Calu3 (cell line): ENCODE results near the gene PDE4DIP. TPM values are rescaled to one million over a fixed set of nuclear protein-coding genes. Genes with fewer than 3 reads are reported as not detected.
A peak's percentile ranks its signal among the peaks of the same experiment; 100 is the strongest.
"Not testable (repeated sequence)": the region's sequence is repeated elsewhere in the genome, so short reads cannot be mapped to it uniquely, and the experiment has no call there.

ENCODE experiments used
- Bru-seq: library from RNA; stranded (reverse); fragments of 400-500 nt; gene quantifications from one replicate; lab custom pipeline; 2021; lab: Mats Ljungman, UMichigan
- BruChase-seq, 2 experiments: library from RNA; stranded (reverse); fragments of 400-500 nt; gene quantifications; one replicate each; lab custom pipeline; 2021; lab: Mats Ljungman, UMichigan
- BruUV-seq: library from RNA; stranded (reverse); fragments of 400-500 nt; replicated peaks from 2 replicates; lab custom pipeline; 2021; lab: Mats Ljungman, UMichigan
- CTCF ChIA-PET: fragments of 300-600 bp; sonication (Branson Sonifier 250); formaldehyde crosslinking; loops from one replicate; lab custom pipeline; 2022; ENCODE audit warnings: antibody characterized with exemption; lab: Charles Lee
- DNase-seq: peaks from one replicate; pipeline ENCODE4 v3.0.0; 2022
- H3K27ac Mint-ChIP-seq: one replicate; pipeline ENCODE4 v1.8.0; 2022; ENCODE audit warnings: mixed read lengths; ENCODE audit not compliant: unreplicated experiment
- H3K27me3 Mint-ChIP-seq: one replicate; pipeline ENCODE4 v1.8.0; 2022; ENCODE audit warnings: mixed read lengths; ENCODE audit not compliant: unreplicated experiment
- H3K36me3 Mint-ChIP-seq: one replicate; pipeline ENCODE4 v1.8.0; 2022; ENCODE audit warnings: mild to moderate bottlenecking, moderate library complexity, mixed read lengths; ENCODE audit not compliant: insufficient read depth, unreplicated experiment
- H3K4me1 Mint-ChIP-seq: one replicate; pipeline ENCODE4 v1.8.0; 2022; ENCODE audit warnings: mild to moderate bottlenecking, low read depth, mixed read lengths; ENCODE audit not compliant: unreplicated experiment
- H3K4me3 Mint-ChIP-seq: one replicate; pipeline ENCODE4 v1.8.0; 2022; ENCODE audit warnings: mild to moderate bottlenecking, low read depth, moderate library complexity, mixed read lengths; ENCODE audit not compliant: unreplicated experiment
- H3K9me3 Mint-ChIP-seq: one replicate; pipeline ENCODE4 v1.8.0; 2022; ENCODE audit warnings: low read depth, mixed read lengths; ENCODE audit not compliant: unreplicated experiment
- intact Hi-C: fragments of 100-400 bp; cut with micrococcal nuclease; formaldehyde crosslinking; loops from one replicate; pipeline ENCODE4 v1.10.0; 2022; ENCODE audit not compliant: unreplicated experiment
- long read RNA-seq: library from polyadenylated mRNA; stranded (forward); transcript quantifications from one replicate; pipeline ENCODE4 v2.0.0, GENCODE V29; 2022
- total RNA-seq: library from RNA; stranded (reverse); gene quantifications from 2 replicates; pipeline ENCODE4 v1.2.3, GENCODE V29; 2022

The PDE4DIP gene
- total RNA-seq (16.4 and 19.9 TPM in 2 replicates), Bru-seq, nascent RNA (percentile 32 among the genes with signal in this experiment), BruChase-seq, experiment 1, labeled RNA remaining after a 6-hour chase (percentile 35 among the genes with signal in this experiment), BruChase-seq, experiment 2, labeled RNA remaining after a 2-hour chase (percentile 33 among the genes with signal in this experiment)
- long read RNA-seq, full-length matches to known transcripts = 8 of 12 reads
- long read RNA-seq, partial matches to known transcripts = 1 of 12 reads
- long read RNA-seq, other reads (novel, unspliced or antisense) = 3 of 12 reads

DNA sequence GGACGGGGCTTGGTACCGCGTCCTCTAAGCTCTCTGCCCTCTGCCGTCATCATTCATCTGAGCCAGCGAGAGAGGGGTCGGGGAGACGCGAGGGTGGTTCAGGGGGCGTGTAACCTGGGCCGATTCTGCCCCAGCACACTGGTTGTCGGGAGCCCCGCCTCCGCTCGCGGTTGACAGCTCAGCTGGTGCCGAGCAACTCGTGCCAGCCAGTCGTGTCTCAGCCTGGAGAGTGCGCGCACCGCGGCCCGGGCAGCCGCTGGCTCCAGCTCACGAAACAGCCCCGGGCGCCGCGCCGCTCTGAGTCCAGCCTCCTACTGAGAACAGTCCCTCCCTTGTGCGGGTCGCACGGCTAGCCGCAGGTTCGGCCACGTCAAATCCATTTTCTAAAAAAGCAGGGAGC is at the start of gene PDE4DIP:
PDE4DIP (plus strand) TSS at position 209 of the 400 bp plus-strand sequence. CDS start 347 bp downstream, outside the sequence.
- H3K36me3 Mint-ChIP-seq, H3K27me3 Mint-ChIP-seq, intact Hi-C loops, BruUV-seq, DNase-seq, H3K4me3 Mint-ChIP-seq, H3K27ac Mint-ChIP-seq, CTCF ChIA-PET, H3K4me1 Mint-ChIP-seq, H3K9me3 Mint-ChIP-seq: not testable (repeated sequence)

GRCh38 chr1:148808268-148808928 is 35.8 kb upstream of the PDE4DIP start:
- CTCF ChIA-PET, H3K4me1 Mint-ChIP-seq, H3K4me3 Mint-ChIP-seq: not testable (repeated sequence)

DNA sequence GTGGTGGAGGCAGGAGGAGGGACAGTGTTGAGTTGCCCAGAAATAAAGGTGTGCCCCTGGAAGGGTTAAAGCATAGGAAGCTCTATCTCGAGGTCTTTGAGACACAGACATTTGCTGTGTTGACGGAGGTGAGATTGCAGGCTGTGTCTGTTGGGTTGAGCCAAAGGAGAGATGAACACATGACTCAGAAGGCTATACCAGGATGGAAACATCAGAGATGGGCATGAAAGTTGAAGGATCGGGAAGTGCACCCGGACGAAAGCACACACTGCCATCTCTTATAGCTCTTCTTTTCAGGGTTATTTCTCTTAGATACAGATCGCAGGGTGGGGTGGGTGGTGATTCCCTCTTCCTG is 35.3 kb upstream of the PDE4DIP start:
- BruUV-seq, CTCF ChIA-PET, DNase-seq, intact Hi-C loops, H3K27ac Mint-ChIP-seq, H3K4me3 Mint-ChIP-seq, H3K9me3 Mint-ChIP-seq, H3K36me3 Mint-ChIP-seq, H3K27me3 Mint-ChIP-seq, H3K4me1 Mint-ChIP-seq: not testable (repeated sequence)

More at GRCh38 chr1:148808268-148808928, 35.8 kb upstream of the PDE4DIP start:
- H3K36me3 Mint-ChIP-seq, intact Hi-C loops, BruUV-seq, H3K27ac Mint-ChIP-seq, DNase-seq, H3K9me3 Mint-ChIP-seq, H3K27me3 Mint-ChIP-seq: not testable (repeated sequence)

DNA sequence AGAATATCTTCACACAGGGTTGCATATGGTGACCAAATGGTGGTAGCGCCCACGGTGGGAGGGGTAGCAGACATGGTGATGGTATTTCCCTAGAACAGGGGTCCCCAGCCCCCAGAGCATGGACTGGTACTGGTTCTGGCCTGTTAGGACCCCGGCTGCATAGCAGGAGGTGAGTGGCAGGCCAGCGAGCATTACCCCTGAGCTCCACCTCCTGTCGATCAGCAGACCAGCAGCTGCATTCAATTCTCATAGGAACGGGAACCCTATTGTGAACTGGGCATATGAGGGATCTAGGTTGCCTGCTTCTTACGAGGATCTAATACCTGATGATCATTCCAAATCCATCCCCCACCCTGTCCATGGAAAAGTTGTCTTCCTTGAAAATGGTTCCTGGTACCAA is 22.0 kb upstream of the PDE4DIP start:
- H3K4me3 Mint-ChIP-seq, intact Hi-C loops, H3K9me3 Mint-ChIP-seq, H3K27me3 Mint-ChIP-seq, BruUV-seq, CTCF ChIA-PET, H3K27ac Mint-ChIP-seq, H3K4me1 Mint-ChIP-seq, H3K36me3 Mint-ChIP-seq, DNase-seq: not testable (repeated sequence)

- H3K9me3 Mint-ChIP-seq, DNase-seq, H3K27me3 Mint-ChIP-seq, BruUV-seq, H3K36me3 Mint-ChIP-seq, H3K27ac Mint-ChIP-seq, H3K4me1 Mint-ChIP-seq, H3K4me3 Mint-ChIP-seq, intact Hi-C loops, CTCF ChIA-PET: not testable (repeated sequence)
These were observed 20.4 kb upstream of the PDE4DIP start for GRCh38 chr1:148823822-148824221.

DNA sequence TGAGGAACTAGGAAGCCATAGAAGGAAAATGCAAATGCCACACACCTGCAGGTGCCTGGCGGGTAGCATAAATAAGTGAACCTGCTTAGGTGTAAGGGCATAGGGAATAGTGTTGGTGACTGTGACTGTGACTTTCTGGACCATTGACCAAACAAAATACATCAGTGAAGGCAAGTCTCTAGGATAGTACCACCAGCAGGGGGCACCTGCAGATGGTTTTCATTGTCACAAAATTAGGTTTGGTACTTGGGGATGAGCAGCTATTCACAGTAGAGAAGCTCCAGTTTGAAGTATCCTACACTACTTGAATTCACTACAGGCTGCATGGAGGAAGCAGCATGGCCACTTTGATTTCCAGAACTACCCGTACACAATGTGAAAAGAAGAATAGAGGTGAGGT is 19.2 kb upstream of the PDE4DIP start:
- intact Hi-C loops, H3K36me3 Mint-ChIP-seq, H3K9me3 Mint-ChIP-seq, DNase-seq, CTCF ChIA-PET, H3K4me3 Mint-ChIP-seq, BruUV-seq, H3K4me1 Mint-ChIP-seq, H3K27ac Mint-ChIP-seq, H3K27me3 Mint-ChIP-seq: not testable (repeated sequence)

DNA sequence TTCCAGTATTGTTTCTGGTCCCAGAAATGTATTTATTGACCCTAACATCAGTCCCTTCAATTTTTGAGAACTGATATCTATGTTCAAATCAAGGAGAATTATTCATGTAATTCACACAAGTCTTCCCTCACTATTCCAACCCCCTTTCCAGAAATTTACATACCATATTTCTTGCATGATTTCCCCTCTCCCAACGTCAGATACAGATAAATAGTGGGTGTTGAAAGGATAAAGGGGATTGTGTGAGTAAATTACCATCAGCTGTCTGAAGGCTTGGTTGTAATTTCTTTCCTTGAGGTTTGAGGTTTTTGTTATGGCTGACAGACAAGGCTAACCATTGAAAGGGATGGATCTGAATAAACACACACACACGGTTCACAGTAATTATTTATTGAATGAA is 15.7 kb upstream of the PDE4DIP start:
- CTCF ChIA-PET, H3K27me3 Mint-ChIP-seq, H3K27ac Mint-ChIP-seq, H3K36me3 Mint-ChIP-seq, BruUV-seq, DNase-seq, intact Hi-C loops, H3K4me1 Mint-ChIP-seq, H3K4me3 Mint-ChIP-seq, H3K9me3 Mint-ChIP-seq: not testable (repeated sequence)

GRCh38 chr1:148828962-148829361 is 15.3 kb upstream of the PDE4DIP start:
- BruUV-seq, H3K4me1 Mint-ChIP-seq, H3K27ac Mint-ChIP-seq, H3K4me3 Mint-ChIP-seq, H3K27me3 Mint-ChIP-seq, CTCF ChIA-PET, H3K36me3 Mint-ChIP-seq, intact Hi-C loops, DNase-seq, H3K9me3 Mint-ChIP-seq: not testable (repeated sequence)

DNA sequence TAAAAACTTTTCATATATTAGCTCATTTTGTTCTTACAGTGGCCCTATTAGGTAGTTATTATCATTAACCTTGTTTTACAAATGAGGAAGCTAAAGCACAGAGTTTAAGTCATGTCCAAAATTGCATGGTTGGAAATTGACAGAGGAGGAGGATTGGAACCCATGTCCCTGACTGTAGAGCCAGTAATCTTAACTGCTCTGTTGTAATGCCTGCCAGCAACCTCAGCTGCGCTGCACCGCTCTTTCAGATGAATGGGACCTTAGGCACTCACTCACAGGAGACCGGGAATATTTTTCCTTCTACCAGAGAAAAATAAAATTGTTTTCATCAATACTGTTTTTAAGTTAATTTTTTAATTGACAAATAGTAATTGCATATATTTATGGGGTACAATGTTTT is 14.9 kb upstream of the PDE4DIP start:
- H3K4me3 Mint-ChIP-seq, H3K9me3 Mint-ChIP-seq, intact Hi-C loops, H3K4me1 Mint-ChIP-seq, H3K36me3 Mint-ChIP-seq, DNase-seq, CTCF ChIA-PET, H3K27me3 Mint-ChIP-seq, H3K27ac Mint-ChIP-seq, BruUV-seq: not testable (repeated sequence)

DNA sequence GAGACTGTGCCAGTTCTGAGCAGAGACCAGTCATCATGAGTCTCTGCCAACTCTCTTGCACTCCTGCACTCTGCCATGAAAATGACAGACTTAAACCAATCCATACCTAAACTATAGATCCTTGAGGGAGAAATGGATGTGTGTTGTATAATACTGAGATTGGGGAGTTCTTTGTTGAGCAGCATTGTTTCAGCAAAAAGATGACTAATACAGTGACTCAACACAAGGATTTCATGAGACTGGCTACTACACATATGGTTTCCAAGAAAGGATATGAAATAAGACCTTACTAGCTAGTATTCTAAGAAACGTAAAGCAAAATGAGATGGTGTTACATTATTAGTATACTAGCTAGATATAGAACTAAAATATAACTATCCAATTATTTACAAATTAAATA is 3.0 kb upstream of the PDE4DIP start:
- H3K27ac Mint-ChIP-seq, H3K4me1 Mint-ChIP-seq, H3K4me3 Mint-ChIP-seq, BruUV-seq, intact Hi-C loops, DNase-seq, H3K27me3 Mint-ChIP-seq, CTCF ChIA-PET, H3K36me3 Mint-ChIP-seq, H3K9me3 Mint-ChIP-seq: not testable (repeated sequence)
